Stimulated activated CD8-positive, alpha-beta memory T cell treated with anti-CD3 and anti-CD28 coated beads, Interleukin-2, amount 100 ng/mL, for 1 hour (primary cell): ENCODE results near the gene MACROD1.

ENCODE experiments used
- DNase-seq, 2 donors: peaks; one replicate each; pipeline ENCODE4 v3.0.0-alpha.2; 2020; ENCODE audit warnings: low read depth in 2 of 2

Gene MACROD1

DNA sequence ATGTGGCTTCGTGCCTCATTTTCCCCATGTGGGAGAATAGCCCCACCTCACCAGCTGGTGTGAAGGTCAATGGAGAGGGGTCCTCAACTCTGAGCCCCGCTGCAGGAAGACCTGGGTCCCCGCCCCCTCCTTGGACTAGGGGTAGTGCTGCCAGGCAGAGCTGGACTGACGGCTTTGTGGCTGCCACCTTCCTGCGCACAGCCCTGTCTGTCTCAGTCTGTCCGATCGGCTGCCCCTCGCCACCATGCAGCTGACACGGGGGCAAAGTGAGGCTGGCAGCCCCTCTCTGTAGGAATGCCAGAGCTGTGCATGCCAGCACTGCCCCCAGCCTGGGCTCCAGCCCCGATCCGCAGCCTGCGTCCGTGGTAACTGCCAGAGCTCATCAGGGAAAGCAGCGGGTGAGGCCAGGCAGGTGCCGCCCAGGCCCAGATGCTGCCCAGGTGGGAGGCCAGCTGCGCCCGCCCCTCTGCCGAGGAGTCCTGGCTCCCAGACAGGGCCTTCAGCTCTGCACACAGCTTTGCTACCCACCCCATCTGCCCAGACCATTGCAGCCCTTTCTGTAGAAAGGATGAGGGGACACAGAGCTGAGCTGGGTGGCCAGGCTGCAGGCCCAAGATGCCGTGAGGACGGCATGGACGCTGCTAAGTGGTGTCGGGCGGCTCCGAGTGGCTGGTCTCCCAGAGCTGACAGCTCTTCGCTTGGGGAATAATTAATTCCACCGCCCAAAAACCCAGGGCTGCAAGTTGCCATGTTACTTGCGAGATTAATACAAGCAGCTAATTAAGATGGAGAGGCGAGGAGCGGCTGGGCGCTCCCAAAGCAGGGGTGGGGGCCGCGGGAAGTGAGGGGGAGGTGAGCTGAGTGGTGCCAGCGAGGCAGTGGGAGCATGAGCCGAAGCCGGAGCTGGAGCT, 149.7 kb downstream of the MACROD1 start:
- no peak for DNase-seq

- no peak for DNase-seq
Measured at GRCh38 chr11:64015510-64015909, 150.4 kb downstream of the MACROD1 start.

DNA sequence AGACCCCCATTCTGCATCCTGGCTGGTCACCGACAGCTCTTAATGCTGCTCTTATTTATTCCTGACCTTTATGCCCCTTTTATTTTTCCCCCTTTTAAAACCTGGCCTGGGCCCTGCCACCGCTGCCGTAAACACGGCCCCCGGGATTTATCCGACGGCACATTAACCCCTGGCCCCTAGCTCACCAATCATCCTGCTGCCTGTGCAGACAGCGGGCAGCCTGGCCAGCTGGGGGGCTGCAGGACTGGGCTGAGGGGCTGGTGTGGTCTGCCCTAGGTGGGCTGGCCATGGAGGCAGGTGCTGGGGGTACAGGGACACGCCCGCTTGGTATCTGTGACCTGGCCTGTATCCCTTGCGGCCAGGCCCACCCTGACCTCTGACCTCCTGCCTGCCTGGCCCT, 151.6 kb downstream of the MACROD1 start:
- no peak for DNase-seq

- no peak for DNase-seq
Measured at GRCh38 chr11:64013141-64013896, 152.6 kb downstream of the MACROD1 start.

GRCh38 chr11:64011371-64011770, 154.5 kb downstream of the MACROD1 start:
- no peak for DNase-seq

GRCh38 chr11:64010783-64011182, 155.1 kb downstream of the MACROD1 start:
- no peak for DNase-seq

DNA sequence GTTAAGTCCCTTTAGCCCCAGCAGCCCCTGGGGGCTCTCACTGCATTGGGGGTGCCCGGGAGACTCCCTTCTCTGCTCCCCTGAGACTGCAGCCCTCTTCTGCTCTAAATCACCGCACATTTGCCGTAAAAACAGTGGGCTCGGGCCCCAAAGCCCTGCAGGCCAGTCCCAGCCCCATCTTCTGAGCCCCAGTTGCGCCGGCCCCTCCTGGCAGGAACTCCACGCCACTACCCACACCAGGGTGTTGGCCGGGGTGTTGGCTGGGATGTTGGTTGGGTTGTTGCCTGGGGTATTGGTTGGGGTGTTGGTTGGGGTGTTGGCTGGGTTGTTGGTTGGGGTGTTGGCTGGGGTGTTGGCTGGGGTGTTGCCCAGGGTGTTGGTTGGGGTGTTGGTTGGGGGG, 156.2 kb downstream of the MACROD1 start:
- DNase-seq: no peak

DNA sequence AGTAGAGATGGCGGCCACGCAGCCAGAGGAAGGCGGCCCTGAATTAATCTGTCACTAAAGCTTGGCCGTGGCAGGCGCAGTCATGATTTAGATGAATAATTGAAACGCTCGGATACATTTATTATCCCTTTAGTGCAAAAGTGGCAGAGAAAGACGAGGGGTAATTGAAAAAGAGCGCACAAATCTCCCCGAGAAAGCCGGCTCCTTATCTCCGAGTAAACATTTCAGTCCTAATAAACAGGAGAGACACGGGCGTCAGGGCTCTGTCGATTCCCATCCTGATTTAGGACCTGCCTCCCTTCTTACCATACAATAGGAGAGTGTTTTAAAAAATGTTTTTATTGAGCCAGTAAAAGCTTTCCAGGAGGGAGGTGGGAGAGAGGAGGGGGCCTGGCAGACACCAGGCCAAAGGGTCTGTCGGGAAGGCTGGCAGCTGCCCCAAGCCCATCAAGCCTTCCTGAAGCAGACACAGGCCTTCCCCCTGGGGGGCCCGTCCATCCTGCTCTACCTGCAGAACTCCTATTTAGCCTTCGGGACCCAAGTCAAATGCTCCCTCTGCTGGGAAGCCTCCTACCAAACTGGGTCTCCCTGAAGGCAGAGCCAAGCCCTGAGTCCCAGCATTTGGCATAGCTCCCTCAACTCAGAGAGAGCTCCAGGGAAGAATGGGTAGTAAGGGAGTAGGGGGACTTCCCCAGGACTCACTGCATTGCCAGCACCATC, 156.8 kb downstream of the MACROD1 start:
- no peak for DNase-seq

- no peak for DNase-seq
Measured at GRCh38 chr11:64008283-64008913, 157.5 kb downstream of the MACROD1 start.

- DNase-seq: no peak
Measured at GRCh38 chr11:64007629-64008282, 158.2 kb downstream of the MACROD1 start.

DNA sequence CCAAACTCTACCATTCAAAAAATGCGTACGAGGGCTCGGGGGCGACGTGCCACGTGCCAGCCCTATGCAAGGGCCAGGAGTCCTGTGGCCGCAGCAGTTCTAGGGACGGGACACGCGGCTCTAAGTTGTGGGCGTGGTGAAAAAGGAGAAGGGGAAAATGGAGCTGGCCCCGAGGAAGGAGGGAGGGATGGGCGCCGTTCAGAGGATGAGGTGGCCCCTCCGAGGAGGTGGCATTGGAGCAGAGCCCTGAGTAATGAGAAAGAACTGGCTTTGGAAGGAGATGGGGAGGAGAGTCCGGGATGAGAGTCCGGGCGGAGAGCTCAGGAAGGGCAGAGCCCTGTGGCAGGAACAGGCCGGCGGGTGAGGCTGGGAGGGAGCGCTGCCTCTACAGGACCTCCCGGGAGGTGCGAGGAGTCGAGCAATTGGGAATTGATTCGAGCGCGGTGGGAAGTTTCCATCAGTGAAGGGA, 158.7 kb downstream of the MACROD1 start:
- no peak for DNase-seq

DNA sequence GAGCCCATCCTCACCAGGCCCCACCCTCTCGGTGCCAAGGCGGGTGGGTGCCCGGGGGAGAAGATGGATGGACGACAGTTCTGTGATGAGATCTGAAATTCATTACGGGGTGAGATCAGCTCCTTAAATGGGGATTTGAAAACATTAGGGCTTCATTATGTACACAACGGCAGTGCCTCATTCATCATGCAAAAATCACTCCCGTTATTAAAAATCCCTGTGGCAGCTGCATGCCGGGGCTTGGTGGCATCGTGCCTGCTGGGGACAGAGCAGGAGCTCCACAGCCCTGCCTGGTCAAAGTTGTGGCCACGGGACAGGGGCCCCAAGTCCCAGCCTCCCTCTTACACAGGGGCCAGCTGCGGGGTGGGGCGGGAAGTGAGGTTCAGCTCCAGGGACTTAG, 159.5 kb downstream of the MACROD1 start:
- no peak for DNase-seq

DNA sequence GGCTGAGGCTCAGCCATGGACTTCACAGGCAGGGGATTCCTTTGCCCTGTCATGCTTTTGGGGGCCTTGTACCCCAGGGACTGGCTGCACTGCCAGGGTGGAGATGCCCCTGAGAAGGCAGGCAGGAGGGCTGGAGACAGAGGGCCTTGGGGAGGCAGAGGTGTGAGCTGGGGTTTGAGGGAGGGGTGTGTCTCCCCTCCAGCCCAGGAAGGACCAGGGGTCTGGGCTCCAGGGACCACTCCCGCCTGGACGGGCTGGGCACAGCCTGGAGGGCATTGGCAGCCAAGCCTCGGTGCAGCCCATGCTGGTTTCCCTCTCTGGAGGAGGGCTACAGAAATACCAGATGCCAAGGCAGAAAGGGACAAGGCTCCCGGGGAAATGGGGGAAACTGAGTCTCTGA, 160.2 kb downstream of the MACROD1 start:
- no peak for DNase-seq

DNA sequence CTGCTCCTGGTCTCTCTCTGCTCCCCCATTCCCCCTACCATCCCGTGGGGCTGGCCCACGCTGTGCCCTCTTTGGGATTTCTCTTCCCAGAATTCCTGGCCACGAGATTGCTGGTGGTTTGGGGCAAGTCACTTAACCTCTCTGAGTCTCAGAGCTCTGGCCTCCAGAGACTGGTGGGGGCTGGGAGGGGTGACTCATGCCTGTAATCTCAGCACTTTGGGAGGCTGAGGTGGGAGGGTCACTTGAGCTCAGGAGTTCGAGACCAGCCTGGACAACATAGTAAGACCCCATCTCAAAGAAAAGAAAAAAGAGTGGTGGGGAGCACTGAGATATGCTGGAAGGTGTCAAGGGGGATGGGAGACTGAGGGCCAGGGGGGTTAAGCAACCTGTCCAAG, 161.3 kb downstream of the MACROD1 start:
- no peak for DNase-seq

GRCh38 chr11:64003807-64004589, 161.9 kb downstream of the MACROD1 start:
- DNase-seq: no peak

- DNase-seq: no peak
Measured at GRCh38 chr11:64001484-64002420, 164.2 kb downstream of the MACROD1 start.

DNA sequence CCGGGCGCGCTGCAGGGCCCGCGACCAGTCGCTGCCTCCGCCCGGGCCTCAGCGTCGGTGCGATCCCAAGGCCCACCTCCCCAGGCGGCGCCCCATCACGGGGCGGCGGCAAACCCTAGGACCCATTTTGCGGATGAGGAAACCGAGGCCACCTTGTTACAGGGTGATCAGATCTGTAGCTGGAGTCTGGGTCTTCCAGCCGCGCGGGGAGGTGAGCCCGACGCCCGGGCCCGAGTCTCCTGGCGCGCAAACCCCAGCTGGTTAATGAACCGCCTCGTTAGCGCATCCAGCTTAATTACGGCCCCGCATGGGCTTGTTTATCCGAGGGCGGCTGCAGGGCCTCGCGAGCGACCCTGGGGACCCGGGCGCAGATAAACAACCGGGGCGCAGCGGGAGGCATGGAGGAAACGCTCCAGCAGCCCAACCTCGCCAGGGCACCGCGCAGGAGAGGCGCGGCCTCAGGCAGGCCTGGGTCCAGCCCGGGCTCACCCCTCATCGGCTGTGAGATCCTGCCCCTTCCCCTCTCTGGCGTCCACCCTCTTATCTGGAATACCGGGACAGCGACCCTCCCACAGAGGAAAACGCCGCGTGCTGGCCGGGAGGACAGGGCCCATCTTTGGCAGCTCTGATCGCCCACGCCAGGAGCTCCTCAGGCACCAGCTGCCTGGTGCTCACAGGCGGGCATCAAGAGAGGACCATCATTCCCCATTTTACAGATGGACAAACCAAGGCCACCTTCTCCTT, 165.0 kb downstream of the MACROD1 start:
- no peak for DNase-seq

GRCh38 chr11:64000026-64000739, 165.7 kb downstream of the MACROD1 start:
- DNase-seq: peak; percentile 44 to 51
